GM19023 (cell line): ENCODE measurements around the gene SH3BGRL2.

ENCODE experiments used
- ATAC-seq: cut with Tn5 transposase; IDR thresholded peaks from one replicate; pipeline ENCODE4 v1.9.1; 2021; ENCODE audit warnings: mild to moderate bottlenecking, moderate library complexity; ENCODE audit not compliant: unreplicated experiment

Gene SH3BGRL2

GRCh38 chr6:79630883-79631692 is at the start of gene SH3BGRL2:
TSS of gene SH3BGRL2 (plus strand) at chr6:79631329. CDS start at chr6:79631462, 133 bp downstream.
- peak; percentile 67 for ATAC-seq

GRCh38 chr6:79584332-79584731 is 46.8 kb upstream of the SH3BGRL2 start:
- no peak for ATAC-seq

- no peak for ATAC-seq
Observed at GRCh38 chr6:79586548-79586947, 44.6 kb upstream of the SH3BGRL2 start.

- ATAC-seq, result no peak
Observed at GRCh38 chr6:79589701-79590100, 41.4 kb upstream of the SH3BGRL2 start.

GRCh38 chr6:79597155-79597554 is 34.0 kb upstream of the SH3BGRL2 start:
- no peak for ATAC-seq

GRCh38 chr6:79598012-79598411 is 33.1 kb upstream of the SH3BGRL2 start:
- ATAC-seq, result no peak

GRCh38 chr6:79599725-79600259 is 31.3 kb upstream of the SH3BGRL2 start:
- no peak for ATAC-seq

- no peak for ATAC-seq
Observed at GRCh38 chr6:79600313-79600712, 30.8 kb upstream of the SH3BGRL2 start.

- no peak for ATAC-seq
Observed at GRCh38 chr6:79600812-79601609, 30.1 kb upstream of the SH3BGRL2 start.

- ATAC-seq, result no peak
Observed at GRCh38 chr6:79602859-79603258, 28.3 kb upstream of the SH3BGRL2 start.

- ATAC-seq, result no peak
Observed at GRCh38 chr6:79604583-79605037, 26.5 kb upstream of the SH3BGRL2 start.

- ATAC-seq, result no peak
Observed at GRCh38 chr6:79605061-79605460, 26.1 kb upstream of the SH3BGRL2 start.

GRCh38 chr6:79605968-79606764 is 25.0 kb upstream of the SH3BGRL2 start:
- ATAC-seq, result no peak

GRCh38 chr6:79607000-79607399 is 24.1 kb upstream of the SH3BGRL2 start:
- no peak for ATAC-seq

- ATAC-seq, result no peak
Observed at GRCh38 chr6:79608334-79609224, 22.6 kb upstream of the SH3BGRL2 start.

GRCh38 chr6:79609225-79609595 is 21.9 kb upstream of the SH3BGRL2 start:
- no peak for ATAC-seq

GRCh38 chr6:79610306-79611009 is 20.7 kb upstream of the SH3BGRL2 start:
- no peak for ATAC-seq

- ATAC-seq, result no peak
Observed at GRCh38 chr6:79612457-79612856, 18.7 kb upstream of the SH3BGRL2 start.

GRCh38 chr6:79612918-79613317 is 18.2 kb upstream of the SH3BGRL2 start:
- ATAC-seq, result no peak
